Measurements from ENCODE around the gene MIPEP.

MIPEP gene

DNA sequence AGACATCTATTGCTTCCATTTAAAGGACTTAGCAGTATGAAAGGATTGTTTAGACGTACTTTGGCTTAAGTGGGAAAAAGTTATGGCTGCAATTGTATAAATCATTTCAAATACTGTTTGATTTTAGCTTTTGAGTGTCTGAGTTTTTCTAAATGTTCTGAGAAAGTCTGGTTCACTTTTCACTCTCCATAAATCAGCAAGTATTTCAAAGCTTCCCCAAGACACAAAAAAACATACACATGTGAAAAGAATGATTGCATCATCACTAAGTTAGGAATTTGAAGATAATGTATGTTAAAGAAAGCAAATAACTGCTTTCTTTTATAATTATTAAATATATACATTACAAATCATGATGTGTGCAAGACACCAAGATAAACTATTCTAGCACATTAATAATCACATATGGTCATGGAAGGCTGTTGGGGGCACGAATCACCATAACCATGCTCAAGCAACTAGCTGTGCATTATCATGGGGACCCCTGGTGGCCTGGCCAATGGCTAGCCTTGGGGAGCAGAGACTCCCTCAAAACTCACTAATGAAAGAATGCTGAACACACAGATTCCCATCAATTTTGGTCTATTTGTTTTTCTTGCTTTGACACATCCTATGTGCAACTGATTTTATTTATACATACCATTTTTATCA lies 111.1 kb downstream of the MIPEP start:
- H3K4me3 ChIP-seq (ENCODE audit: low read depth, low read length), result no peak overlapping the region
- TF ChIP-seq, protein P1, sequence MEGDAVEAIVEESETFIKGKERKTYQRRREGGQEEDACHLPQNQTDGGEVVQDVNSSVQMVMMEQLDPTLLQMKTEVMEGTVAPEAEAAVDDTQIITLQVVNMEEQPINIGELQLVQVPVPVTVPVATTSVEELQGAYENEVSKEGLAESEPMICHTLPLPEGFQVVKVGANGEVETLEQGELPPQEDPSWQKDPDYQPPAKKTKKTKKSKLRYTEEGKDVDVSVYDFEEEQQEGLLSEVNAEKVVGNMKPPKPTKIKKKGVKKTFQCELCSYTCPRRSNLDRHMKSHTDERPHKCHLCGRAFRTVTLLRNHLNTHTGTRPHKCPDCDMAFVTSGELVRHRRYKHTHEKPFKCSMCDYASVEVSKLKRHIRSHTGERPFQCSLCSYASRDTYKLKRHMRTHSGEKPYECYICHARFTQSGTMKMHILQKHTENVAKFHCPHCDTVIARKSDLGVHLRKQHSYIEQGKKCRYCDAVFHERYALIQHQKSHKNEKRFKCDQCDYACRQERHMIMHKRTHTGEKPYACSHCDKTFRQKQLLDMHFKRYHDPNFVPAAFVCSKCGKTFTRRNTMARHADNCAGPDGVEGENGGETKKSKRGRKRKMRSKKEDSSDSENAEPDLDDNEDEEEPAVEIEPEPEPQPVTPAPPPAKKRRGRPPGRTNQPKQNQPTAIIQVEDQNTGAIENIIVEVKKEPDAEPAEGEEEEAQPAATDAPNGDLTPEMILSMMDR (IDR thresholded peaks at IDR 0.05; ENCODE audit: control insufficient read depth, extremely low read depth, insufficient read depth), result no peak
- no peak for DNase-seq (ENCODE audit: low read depth)

DNA sequence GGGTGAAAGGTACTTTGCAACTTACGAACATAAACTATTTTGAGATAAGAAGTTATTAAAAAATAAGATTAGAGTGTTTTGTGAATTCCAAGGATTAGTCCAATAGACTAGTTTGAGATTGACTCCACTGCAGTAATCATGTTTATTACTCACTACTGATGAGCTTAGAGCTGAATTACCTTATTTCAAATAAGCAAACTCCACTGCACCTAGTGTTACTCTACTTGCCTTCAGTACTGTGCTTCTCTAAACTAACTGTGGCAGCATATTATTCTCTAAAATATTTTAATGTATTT lies 111.7 kb downstream of the MIPEP start:
- DNase-seq (ENCODE audit: low read depth), result no peak
- H3K4me3 ChIP-seq (ENCODE audit: low read depth, low read length), result no peak overlapping the region
- TF ChIP-seq, protein P1 (IDR thresholded peaks at IDR 0.05; ENCODE audit: control insufficient read depth, extremely low read depth, insufficient read depth), result no peak

DNA sequence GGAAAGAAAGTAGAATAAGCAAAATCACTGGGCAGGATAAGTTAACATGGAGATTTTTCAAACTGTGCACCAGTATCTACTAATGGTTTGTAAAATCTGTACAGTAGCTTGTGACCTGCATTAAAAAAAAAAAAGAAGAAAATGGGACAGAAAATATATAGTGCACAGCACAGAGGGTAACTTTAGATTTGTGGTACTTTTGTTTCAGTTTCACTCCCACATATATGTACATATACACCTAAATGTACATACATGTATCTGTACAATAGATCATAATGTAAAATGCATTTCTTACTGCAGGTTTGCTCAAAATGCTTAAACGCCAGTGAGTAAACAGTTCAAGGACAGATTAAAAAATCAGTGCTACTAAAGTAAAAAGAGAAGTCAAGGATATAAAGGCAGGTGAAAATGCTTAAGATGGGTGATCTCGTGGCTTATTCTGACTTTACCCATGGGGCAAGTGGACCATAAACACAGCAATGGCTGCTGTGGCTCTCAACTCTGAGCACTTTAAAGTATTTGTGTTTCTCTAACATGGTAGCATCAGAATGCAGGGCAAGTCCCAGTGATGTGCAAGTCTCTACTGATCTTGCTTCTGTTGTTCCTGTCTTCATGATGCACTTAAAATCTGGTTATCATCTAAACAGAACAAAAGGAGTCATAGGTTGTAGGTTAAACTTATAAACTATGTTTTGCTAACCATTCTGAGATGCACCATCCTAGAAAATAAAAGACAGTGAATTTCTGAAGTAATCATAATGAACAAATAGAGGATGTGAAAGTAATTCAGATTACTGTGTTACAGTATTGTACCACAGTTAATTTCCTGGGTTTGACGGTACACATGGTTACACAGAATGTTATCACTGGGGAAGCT lies 112.3 kb downstream of the MIPEP start:
- no peak overlapping the region for H3K4me3 ChIP-seq (ENCODE audit: low read depth, low read length)
- TF ChIP-seq, protein P1 (IDR thresholded peaks at IDR 0.05; ENCODE audit: control insufficient read depth, extremely low read depth, insufficient read depth), result no peak
- DNase-seq (ENCODE audit: low read depth), result no peak

DNA sequence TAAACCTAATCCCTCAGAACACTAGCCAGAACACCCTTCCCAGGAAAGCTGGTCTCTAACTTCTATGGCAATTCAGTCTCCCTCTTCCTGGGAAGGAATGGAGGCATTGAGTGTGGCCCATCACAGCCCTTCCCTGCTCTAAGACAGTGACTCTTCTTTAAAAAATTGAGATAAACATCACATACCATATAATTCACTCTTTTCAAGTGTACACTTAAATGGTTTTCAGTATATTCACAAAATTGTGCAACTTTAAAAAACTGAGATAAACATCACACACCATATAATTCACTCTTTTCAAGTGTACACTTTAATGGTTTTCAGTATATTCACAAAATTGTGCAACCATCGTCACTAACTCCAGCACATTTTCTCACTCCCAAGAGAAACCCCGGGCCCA lies 116.5 kb downstream of the MIPEP start:
- no peak for DNase-seq (ENCODE audit: low read depth)
- TF ChIP-seq, protein P1 (IDR thresholded peaks at IDR 0.05; ENCODE audit: control insufficient read depth, extremely low read depth, insufficient read depth), result no peak
- no peak overlapping the region for H3K4me3 ChIP-seq (ENCODE audit: low read depth, low read length)

DNA sequence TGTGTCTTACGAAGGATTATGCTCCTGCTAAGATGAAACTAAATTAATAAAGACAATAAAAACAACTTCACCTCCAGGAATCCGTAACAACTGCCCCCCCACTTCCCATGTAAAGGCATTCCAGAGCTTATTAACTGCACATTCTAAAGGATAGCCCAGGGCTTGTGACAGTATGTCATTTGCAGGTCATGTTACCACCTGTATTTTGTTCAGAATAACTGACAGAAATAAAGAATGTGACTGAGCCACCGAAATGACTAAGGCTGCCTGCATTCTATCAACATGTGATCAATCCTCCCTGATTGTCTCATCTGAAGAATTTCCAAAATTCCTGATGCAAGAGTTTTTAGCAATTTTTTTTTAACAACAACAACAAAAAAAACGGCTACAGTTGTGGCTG lies 117.2 kb downstream of the MIPEP start:
- DNase-seq (ENCODE audit: low read depth), result no peak
- H3K4me3 ChIP-seq (ENCODE audit: low read depth, low read length), result no peak overlapping the region

DNA sequence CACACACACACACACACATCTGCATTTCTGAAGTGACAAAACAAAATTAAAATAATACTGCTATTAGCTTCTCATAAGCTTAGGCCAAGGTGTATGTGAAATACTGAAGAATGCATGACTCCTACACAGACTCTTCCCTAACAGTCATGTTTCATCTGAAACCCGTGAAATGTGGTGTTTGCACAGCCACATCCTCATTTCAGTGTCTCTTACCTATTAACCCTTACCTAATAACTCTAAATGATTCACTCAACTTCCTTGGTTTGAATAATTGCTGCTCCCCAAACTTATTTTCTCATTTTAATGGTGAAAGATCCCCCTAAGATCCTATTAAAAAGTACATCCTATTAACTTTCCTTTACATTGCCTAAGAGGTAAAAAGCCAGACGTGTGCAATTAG lies 117.6 kb downstream of the MIPEP start:
- no peak overlapping the region for H3K4me3 ChIP-seq (ENCODE audit: low read depth, low read length)
- TF ChIP-seq, protein P1 (IDR thresholded peaks at IDR 0.05; ENCODE audit: control insufficient read depth, extremely low read depth, insufficient read depth), result no peak
- no peak for DNase-seq (ENCODE audit: low read depth)

More for the DNA sequence above, 117.2 kb downstream of the MIPEP start:
- TF ChIP-seq, protein P1 (IDR thresholded peaks at IDR 0.05; ENCODE audit: control insufficient read depth, extremely low read depth, insufficient read depth), result no peak

Data from LNCaP clone FGC (cell line).